ENCODE measurements around the gene ETS1.

GRCh38 chr11:128525411-128526243, 61.7 kb downstream of the ETS1 start:
- TF ChIP-seq CTCF (optimal IDR thresholded peaks at IDR 0.05 in 1 of 3, IDR thresholded peaks at IDR 0.05 in 1 of 3, conservative IDR thresholded peaks at IDR 0.05 in 1 of 3; ENCODE audit: extremely low read depth in 1 of 3, insufficient read depth in 2 of 3, low read length in 3 of 3) (no peak), EZH2 (IDR thresholded peaks at IDR 0.05; ENCODE audit: low read length) (no peak)

Data from keratinocyte (primary cell).